GM12878 (cell line): ENCODE data around the gene LTB. TPM values are rescaled to one million over a fixed set of nuclear protein-coding genes. Genes with fewer than 3 reads are reported as not detected.

Experiments
- ASH2L ChIP-seq: fragments of 300-600, 200-600 bp; sonication (generic); IDR thresholded peaks from 2 replicates; pipeline ENCODE4 v1.6.1; 2017; ENCODE audit warnings: low read depth, mild to moderate bottlenecking, borderline replicate concordance
- CHD1 ChIP-seq: IDR thresholded peaks from 2 replicates; pipeline ENCODE4 v1.6.1; 2012; ENCODE audit warnings: low read depth, low read length, improper control_type of control experiment
- EP300 ChIP-seq, 2 experiments: fragments of 150-350 bp in 1 of 2; IDR thresholded peaks; 2 replicates each; pipeline ENCODE4 v1.6.1; 2011 to 2012; ENCODE audit warnings: low read depth in 2 of 2, low read length in 2 of 2, borderline replicate concordance in 1 of 2, improper control_type of control experiment in 1 of 2, inconsistent platforms in 1 of 2; ENCODE audit not compliant: control insufficient read depth in 1 of 2
- MEF2A ChIP-seq: IDR thresholded peaks from 2 replicates; pipeline ENCODE4 v1.6.1; 2011; ENCODE audit warnings: low read depth, mild to moderate bottlenecking, low read length, moderate library complexity; ENCODE audit not compliant: insufficient read depth
- MEF2B ChIP-seq: fragments of 450-650 bp; IDR thresholded peaks from 2 replicates; pipeline ENCODE4 v1.6.1; 2018; ENCODE audit warnings: mild to moderate bottlenecking, moderate library complexity; ENCODE audit not compliant: partially characterized antibody, poor library complexity, severe bottlenecking
- NFIC ChIP-seq: IDR thresholded peaks from 2 replicates; pipeline ENCODE4 v1.6.1; 2012; ENCODE audit warnings: low read depth, mild to moderate bottlenecking, inconsistent platforms, low read length, moderate library complexity
- NFYA ChIP-seq: IDR thresholded peaks from 2 replicates; pipeline ENCODE4 v1.6.1; 2011; ENCODE audit warnings: low read depth, mild to moderate bottlenecking, low read length, improper control_type of control experiment, borderline replicate concordance
- POLR2A ChIP-seq: IDR thresholded peaks from 2 replicates; pipeline ENCODE4 v1.6.1; 2011; ENCODE audit warnings: low read depth, mild to moderate bottlenecking, low read length
- RELA ChIP-seq: fragments of 450-650 bp; IDR thresholded peaks from 2 replicates; pipeline ENCODE4 v1.8.0; 2014; ENCODE audit warnings: borderline replicate concordance; ENCODE audit not compliant: partially characterized antibody
- SMARCA5 ChIP-seq: fragments of 450-650 bp; IDR thresholded peaks from 2 replicates; pipeline ENCODE4 v1.6.1; 2017; ENCODE audit warnings: mild to moderate bottlenecking
- SUZ12 ChIP-seq: fragments of 200-600 bp; sonication (generic); IDR thresholded peaks from one replicate; pipeline ENCODE4 v1.6.1; 2018; ENCODE audit warnings: antibody characterized with exemption, mild to moderate bottlenecking; ENCODE audit not compliant: unreplicated experiment
- TAF1 ChIP-seq: IDR thresholded peaks from 2 replicates; pipeline ENCODE4 v1.6.1; 2011; ENCODE audit warnings: mild to moderate bottlenecking, low read depth, low read length, borderline replicate concordance
- ZSCAN29 ChIP-seq: fragments of 450-650 bp; IDR thresholded peaks from 2 replicates; pipeline ENCODE4 v1.6.1; 2017; ENCODE audit warnings: mild to moderate bottlenecking, moderate library complexity
- polyA plus RNA-seq, 11 experiments: library from polyadenylated mRNA; depleted of rRNA in 4 of 11; unstranded in 6 of 11; stranded (reverse) in 5 of 11; fragments of >200 nt; fragmentation: Nextera tagmentation in 4 of 11; fragmentation: Illumina TruSeq in 1 of 11; extraction: Ambion mirVana in 4 of 11; extraction: Trizol in 1 of 11; gene quantifications; 1 replicate in 1 of 11; 2 replicates in 10 of 11; pipeline versions ENCODE4 v1.2.1 to v1.2.3, GENCODE V29; 2011 to 2016; ENCODE audit warnings: inconsistent platforms in 2 of 11, missing spikeins in 2 of 11, low read depth in 1 of 11
- total RNA-seq, 4 experiments: library from RNA; depleted of rRNA in 3 of 4; stranded (reverse); fragments of >200 nt in 3 of 4; fragmentation: Illumina TruSeq in 1 of 4; extraction: Trizol in 1 of 4; gene quantifications; 2 replicates each; pipeline versions ENCODE4 v1.2.1 to v1.2.3, GENCODE V29; 2013 to 2021
- TF ChIP-seq, protein P1 (sequence below), 3 experiments: IDR thresholded peaks in 2 of 3; conservative IDR thresholded peaks in 1 of 3; 2 replicates each; pipeline ENCODE4 v1.5.1; 2011; ENCODE audit warnings: low read depth in 3 of 3, low read length in 3 of 3, mild to moderate bottlenecking in 3 of 3, control low read depth in 2 of 3, moderate library complexity in 2 of 3, inconsistent platforms in 1 of 3, mixed read lengths in 1 of 3; ENCODE audit not compliant: control insufficient read depth in 2 of 3, insufficient read depth in 1 of 3; ENCODE audit errors: extremely low read depth in 1 of 3
- TF ChIP-seq, protein P2 (sequence below): fragments of 450-650 bp; IDR thresholded peaks from 2 replicates; pipeline ENCODE4 v1.6.1; 2017; ENCODE audit warnings: mild to moderate bottlenecking
- TF ChIP-seq, protein P3 (sequence below): fragments of 150-350 bp; IDR thresholded peaks from 2 replicates; pipeline ENCODE4 v1.6.1; 2014; ENCODE audit warnings: mild to moderate bottlenecking, low read depth, low read length
- TF ChIP-seq, protein P4 (sequence below): fragments of 450-650 bp; formaldehyde crosslinking; IDR thresholded peaks from 2 replicates; pipeline ENCODE4 v1.4.0; 2022; ENCODE audit warnings: mild to moderate bottlenecking, moderate library complexity
- TF ChIP-seq, protein P5 (sequence below): fragments of 450-650 bp; IDR thresholded peaks from 2 replicates; pipeline ENCODE4 v1.6.1; 2014; ENCODE audit warnings: mild to moderate bottlenecking

The LTB gene
- total and polyA plus RNA-seq, 10 of the 15 experiments (the other 5 are each of a cell fraction or from before 2014, with no cell fraction given) = 0.71 to 74.3 (median 20.0) TPM

DNA sequence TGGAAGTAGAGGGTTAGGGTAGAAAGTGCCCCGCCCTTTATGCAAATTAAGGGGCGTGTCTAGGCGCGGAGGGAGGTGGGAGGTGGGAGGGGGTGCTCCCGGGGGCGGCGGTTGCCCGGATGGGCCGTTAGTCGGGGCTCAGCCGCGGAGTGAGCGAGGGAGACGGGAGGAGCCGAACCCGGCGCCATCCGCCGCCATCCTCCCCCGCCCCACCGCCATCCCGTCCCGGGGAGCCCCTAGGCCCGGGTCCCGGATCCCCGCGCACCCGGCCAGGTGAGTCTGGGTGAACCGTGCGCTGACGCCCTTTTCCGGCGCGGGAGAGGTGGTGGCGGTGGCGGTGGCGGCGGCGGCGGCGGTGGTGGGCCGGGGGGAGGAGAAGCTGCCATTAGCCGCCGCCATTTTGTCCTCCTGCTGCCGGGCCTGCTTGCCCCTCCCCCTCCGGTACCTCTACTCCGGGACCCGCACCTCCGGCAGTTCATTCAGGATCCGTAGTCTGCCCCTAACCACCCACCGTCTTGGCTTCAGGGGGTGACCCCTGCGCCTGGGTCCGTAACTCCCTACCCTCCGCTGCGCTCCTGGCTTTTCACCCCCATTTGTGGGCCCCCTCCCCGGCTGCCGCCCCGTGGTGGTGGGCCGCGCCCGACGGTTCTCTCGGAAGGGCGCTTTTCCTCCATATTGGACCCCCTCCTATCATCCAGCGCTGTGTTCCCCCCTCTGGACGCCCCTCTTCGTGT lies 38.5 kb upstream of the LTB start, which contains the start of gene PRRC2A (continued):
- TF ChIP-seq, protein P1, sequence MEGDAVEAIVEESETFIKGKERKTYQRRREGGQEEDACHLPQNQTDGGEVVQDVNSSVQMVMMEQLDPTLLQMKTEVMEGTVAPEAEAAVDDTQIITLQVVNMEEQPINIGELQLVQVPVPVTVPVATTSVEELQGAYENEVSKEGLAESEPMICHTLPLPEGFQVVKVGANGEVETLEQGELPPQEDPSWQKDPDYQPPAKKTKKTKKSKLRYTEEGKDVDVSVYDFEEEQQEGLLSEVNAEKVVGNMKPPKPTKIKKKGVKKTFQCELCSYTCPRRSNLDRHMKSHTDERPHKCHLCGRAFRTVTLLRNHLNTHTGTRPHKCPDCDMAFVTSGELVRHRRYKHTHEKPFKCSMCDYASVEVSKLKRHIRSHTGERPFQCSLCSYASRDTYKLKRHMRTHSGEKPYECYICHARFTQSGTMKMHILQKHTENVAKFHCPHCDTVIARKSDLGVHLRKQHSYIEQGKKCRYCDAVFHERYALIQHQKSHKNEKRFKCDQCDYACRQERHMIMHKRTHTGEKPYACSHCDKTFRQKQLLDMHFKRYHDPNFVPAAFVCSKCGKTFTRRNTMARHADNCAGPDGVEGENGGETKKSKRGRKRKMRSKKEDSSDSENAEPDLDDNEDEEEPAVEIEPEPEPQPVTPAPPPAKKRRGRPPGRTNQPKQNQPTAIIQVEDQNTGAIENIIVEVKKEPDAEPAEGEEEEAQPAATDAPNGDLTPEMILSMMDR (IDR thresholded peaks at IDR 0.05 in 2 of 3, conservative IDR thresholded peaks at IDR 0.05 in 1 of 3; ENCODE audit: control insufficient read depth in 2 of 3, extremely low read depth in 1 of 3, insufficient read depth in 1 of 3, low read depth in 3 of 3, low read length in 3 of 3) = no peak
- peak; percentile 90 for TF ChIP-seq POLR2A
- TF ChIP-seq ZSCAN29 = no peak
- no peak for TF ChIP-seq RELA
- TF ChIP-seq, protein P2, sequence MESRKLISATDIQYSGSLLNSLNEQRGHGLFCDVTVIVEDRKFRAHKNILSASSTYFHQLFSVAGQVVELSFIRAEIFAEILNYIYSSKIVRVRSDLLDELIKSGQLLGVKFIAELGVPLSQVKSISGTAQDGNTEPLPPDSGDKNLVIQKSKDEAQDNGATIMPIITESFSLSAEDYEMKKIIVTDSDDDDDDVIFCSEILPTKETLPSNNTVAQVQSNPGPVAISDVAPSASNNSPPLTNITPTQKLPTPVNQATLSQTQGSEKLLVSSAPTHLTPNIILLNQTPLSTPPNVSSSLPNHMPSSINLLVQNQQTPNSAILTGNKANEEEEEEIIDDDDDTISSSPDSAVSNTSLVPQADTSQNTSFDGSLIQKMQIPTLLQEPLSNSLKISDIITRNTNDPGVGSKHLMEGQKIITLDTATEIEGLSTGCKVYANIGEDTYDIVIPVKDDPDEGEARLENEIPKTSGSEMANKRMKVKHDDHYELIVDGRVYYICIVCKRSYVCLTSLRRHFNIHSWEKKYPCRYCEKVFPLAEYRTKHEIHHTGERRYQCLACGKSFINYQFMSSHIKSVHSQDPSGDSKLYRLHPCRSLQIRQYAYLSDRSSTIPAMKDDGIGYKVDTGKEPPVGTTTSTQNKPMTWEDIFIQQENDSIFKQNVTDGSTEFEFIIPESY = no peak
- no peak for TF ChIP-seq SUZ12
- peak; percentile 22 for TF ChIP-seq MEF2B
- TF ChIP-seq SMARCA5 = peak; percentile 73
- TF ChIP-seq EP300 (IDR thresholded peaks at IDR 0.05; ENCODE audit: borderline replicate concordance in 1 of 2, control insufficient read depth in 1 of 2, low read depth in 2 of 2, low read length in 2 of 2) = no peak
- no peak for TF ChIP-seq NFYA
- peak; percentile 89 for TF ChIP-seq TAF1
- TF ChIP-seq, protein P3, sequence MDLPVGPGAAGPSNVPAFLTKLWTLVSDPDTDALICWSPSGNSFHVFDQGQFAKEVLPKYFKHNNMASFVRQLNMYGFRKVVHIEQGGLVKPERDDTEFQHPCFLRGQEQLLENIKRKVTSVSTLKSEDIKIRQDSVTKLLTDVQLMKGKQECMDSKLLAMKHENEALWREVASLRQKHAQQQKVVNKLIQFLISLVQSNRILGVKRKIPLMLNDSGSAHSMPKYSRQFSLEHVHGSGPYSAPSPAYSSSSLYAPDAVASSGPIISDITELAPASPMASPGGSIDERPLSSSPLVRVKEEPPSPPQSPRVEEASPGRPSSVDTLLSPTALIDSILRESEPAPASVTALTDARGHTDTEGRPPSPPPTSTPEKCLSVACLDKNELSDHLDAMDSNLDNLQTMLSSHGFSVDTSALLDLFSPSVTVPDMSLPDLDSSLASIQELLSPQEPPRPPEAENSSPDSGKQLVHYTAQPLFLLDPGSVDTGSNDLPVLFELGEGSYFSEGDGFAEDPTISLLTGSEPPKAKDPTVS = no peak
- TF ChIP-seq, protein P4, sequence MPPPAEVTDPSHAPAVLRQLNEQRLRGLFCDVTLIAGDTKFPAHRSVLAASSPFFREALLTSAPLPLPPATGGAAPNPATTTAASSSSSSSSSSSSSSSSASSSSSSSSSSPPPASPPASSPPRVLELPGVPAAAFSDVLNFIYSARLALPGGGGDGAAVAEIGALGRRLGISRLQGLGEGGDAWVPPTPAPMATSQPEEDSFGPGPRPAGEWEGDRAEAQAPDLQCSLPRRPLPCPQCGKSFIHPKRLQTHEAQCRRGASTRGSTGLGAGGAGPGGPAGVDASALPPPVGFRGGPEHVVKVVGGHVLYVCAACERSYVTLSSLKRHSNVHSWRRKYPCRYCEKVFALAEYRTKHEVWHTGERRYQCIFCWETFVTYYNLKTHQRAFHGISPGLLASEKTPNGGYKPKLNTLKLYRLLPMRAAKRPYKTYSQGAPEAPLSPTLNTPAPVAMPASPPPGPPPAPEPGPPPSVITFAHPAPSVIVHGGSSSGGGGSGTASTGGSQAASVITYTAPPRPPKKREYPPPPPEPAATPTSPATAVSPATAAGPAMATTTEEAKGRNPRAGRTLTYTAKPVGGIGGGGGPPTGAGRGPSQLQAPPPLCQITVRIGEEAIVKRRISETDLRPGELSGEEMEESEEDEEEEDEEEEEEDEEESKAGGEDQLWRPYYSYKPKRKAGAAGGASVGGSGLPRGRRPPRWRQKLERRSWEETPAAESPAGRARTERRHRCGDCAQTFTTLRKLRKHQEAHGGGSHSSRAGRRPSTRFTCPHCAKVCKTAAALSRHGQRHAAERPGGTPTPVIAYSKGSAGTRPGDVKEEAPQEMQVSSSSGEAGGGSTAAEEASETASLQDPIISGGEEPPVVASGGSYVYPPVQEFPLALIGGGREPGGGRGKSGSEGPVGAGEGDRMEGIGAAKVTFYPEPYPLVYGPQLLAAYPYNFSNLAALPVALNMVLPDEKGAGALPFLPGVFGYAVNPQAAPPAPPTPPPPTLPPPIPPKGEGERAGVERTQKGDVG (CRISPR knock-in tag) = no peak
- TF ChIP-seq NFIC = no peak
- TF ChIP-seq CHD1 = peak; percentile 85; the same call in 1 of the 2 replicates
- no peak for TF ChIP-seq MEF2A
- TF ChIP-seq, protein P5, sequence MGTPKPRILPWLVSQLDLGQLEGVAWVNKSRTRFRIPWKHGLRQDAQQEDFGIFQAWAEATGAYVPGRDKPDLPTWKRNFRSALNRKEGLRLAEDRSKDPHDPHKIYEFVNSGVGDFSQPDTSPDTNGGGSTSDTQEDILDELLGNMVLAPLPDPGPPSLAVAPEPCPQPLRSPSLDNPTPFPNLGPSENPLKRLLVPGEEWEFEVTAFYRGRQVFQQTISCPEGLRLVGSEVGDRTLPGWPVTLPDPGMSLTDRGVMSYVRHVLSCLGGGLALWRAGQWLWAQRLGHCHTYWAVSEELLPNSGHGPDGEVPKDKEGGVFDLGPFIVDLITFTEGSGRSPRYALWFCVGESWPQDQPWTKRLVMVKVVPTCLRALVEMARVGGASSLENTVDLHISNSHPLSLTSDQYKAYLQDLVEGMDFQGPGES = no peak
- no peak for TF ChIP-seq ASH2L
